OCI-LY3 (cell line): ENCODE measurements around the gene DKK3.

Experiments
- H2AFZ ChIP-seq: fragments of 200-600, 300-600 bp; shearing (Covaris generic); 2 replicates; pipeline ENCODE4 v1.6.0; 2014; ENCODE audit warnings: antibody characterized with exemption, low read depth, low read length
- H3K27ac ChIP-seq: fragments of 200-600, 300-600 bp; sonication (generic); 2 replicates; pipeline ENCODE4 v1.5.1; 2014; ENCODE audit warnings: mild to moderate bottlenecking, low read length, moderate library complexity, mixed read lengths
- H3K27me3 ChIP-seq: fragments of 200-600, 300-600 bp; sonication (generic); 2 replicates; pipeline ENCODE4 v1.6.1; 2014; ENCODE audit warnings: low read depth, low read length, mixed read lengths
- H3K36me3 ChIP-seq: fragments of 200-600, 300-600 bp; sonication (generic); replicated peaks from 2 replicates; pipeline ENCODE3; 2014; ENCODE audit warnings: low read depth, low read length, mixed read lengths
- H3K4me1 ChIP-seq: fragments of 300-600, 200-600 bp; sonication (generic); 2 replicates; pipeline ENCODE4 v1.6.1; 2014; ENCODE audit warnings: low read length, mixed read lengths
- H3K4me2 ChIP-seq: fragments of 200-600, 300-600 bp; sonication (generic); 2 replicates; pipeline ENCODE4 v1.6.1; 2014; ENCODE audit warnings: low read length, mixed read lengths
- H3K4me3 ChIP-seq: fragments of 300-600, 200-600 bp; sonication (generic); 2 replicates; pipeline ENCODE4 v1.5.1; 2014; ENCODE audit warnings: antibody characterized with exemption, mild to moderate bottlenecking, low read length, moderate library complexity
- H3K79me2 ChIP-seq: fragments of 300-600, 200-600 bp; shearing (Covaris generic); 2 replicates; pipeline ENCODE4 v1.6.1; 2014; ENCODE audit warnings: mild to moderate bottlenecking, low read length, mixed read lengths
- H3K9ac ChIP-seq: fragments of 300-600, 200-600 bp; shearing (Covaris generic); 2 replicates; pipeline ENCODE4 v1.6.0; 2014; ENCODE audit warnings: mild to moderate bottlenecking, low read length, moderate library complexity
- H3K9me3 ChIP-seq: fragments of 200-600, 300-600 bp; shearing (Covaris generic); 2 replicates; pipeline ENCODE4 v1.6.1; 2014; ENCODE audit warnings: low read length, mixed read lengths; ENCODE audit not compliant: insufficient read depth
- H4K20me1 ChIP-seq: fragments of 200-600, 300-600 bp; sonication (generic); 2 replicates; pipeline ENCODE4 v1.6.1; 2016; ENCODE audit warnings: low read length, mixed read lengths; ENCODE audit not compliant: insufficient read depth
- CTCF ChIP-seq: fragments of 200-600, 300-600 bp; sonication (generic); IDR thresholded peaks from 2 replicates; pipeline ENCODE4 v1.5.1; 2014; ENCODE audit warnings: antibody characterized with exemption, low read length, low read depth
- EZH2phosphoT487 ChIP-seq: fragments of 200-600 bp; shearing (Covaris generic); IDR thresholded peaks from 2 replicates; pipeline ENCODE4 v1.6.1; 2018; ENCODE audit warnings: antibody characterized with exemption, mixed run types, low read depth

Gene DKK3

GRCh38 chr11:11980200-11980599, 28.2 kb downstream of the DKK3 start:
- Histone ChIP-seq H4K20me1 (no peaks in the 10 kb centered on the region), H3K36me3 (no peaks in the 10 kb centered on the region), H3K9me3 (no peaks in the 10 kb centered on the region), H3K27me3 (no peaks in the 10 kb centered on the region; the same call in 1 of the 2 replicates), H2AFZ (no peak overlapping the region), H3K9ac (no peak overlapping the region), H3K4me1 (no peaks in the 10 kb centered on the region), H3K4me2 (no peak overlapping the region), H3K79me2 (no peaks in the 10 kb centered on the region), H3K4me3 (no peak overlapping the region), H3K27ac (no peak overlapping the region)
- TF ChIP-seq CTCF (no peak), EZH2phosphoT487 (no peak)

GRCh38 chr11:11979488-11980117, 28.8 kb downstream of the DKK3 start:
- no peaks in the 10 kb centered on the region for H3K4me1 ChIP-seq
- H3K4me2 ChIP-seq = no peak overlapping the region
- no peaks in the 10 kb centered on the region for H3K79me2 ChIP-seq

GRCh38 chr11:11978792-11979487, 29.5 kb downstream of the DKK3 start:
- Histone ChIP-seq H3K4me2 (no peak overlapping the region), H2AFZ (no peak overlapping the region), H4K20me1 (no peaks in the 10 kb centered on the region), H3K79me2 (no peaks in the 10 kb centered on the region), H3K9me3 (no peaks in the 10 kb centered on the region), H3K4me3 (no peak overlapping the region), H3K27ac (no peak overlapping the region), H3K36me3 (no peaks in the 10 kb centered on the region), H3K9ac (no peak overlapping the region), H3K4me1 (no peaks in the 10 kb centered on the region), H3K27me3 (no peaks in the 10 kb centered on the region; the same call in 1 of the 2 replicates)
- TF ChIP-seq CTCF = no peak
- no peak for TF ChIP-seq EZH2phosphoT487

More at GRCh38 chr11:11979488-11980117, 28.8 kb downstream of the DKK3 start:
- Histone ChIP-seq H2AFZ (no peak overlapping the region), H3K27ac (no peak overlapping the region), H3K36me3 (no peaks in the 10 kb centered on the region), H3K27me3 (no peaks in the 10 kb centered on the region; the same call in 1 of the 2 replicates), H4K20me1 (no peaks in the 10 kb centered on the region), H3K4me3 (no peak overlapping the region), H3K9me3 (no peaks in the 10 kb centered on the region), H3K9ac (no peak overlapping the region)
- TF ChIP-seq CTCF (no peak), EZH2phosphoT487 (no peak)

- H3K27ac ChIP-seq = no peak overlapping the region
- no peaks in the 10 kb centered on the region for H3K36me3 ChIP-seq
- no peak overlapping the region for H3K9ac ChIP-seq
- TF ChIP-seq EZH2phosphoT487 (no peak), CTCF (no peak)
- no peaks in the 10 kb centered on the region for H3K4me1 ChIP-seq
- H2AFZ ChIP-seq = no peak overlapping the region
- no peak overlapping the region for H3K4me2 ChIP-seq
- no peaks in the 10 kb centered on the region; the same call in 1 of the 2 replicates for H3K27me3 ChIP-seq
- H3K79me2 ChIP-seq = no peaks in the 10 kb centered on the region
- H3K9me3 ChIP-seq = no peaks in the 10 kb centered on the region
- no peak overlapping the region for H3K4me3 ChIP-seq
- no peaks in the 10 kb centered on the region for H4K20me1 ChIP-seq
Measured at GRCh38 chr11:11978098-11978637, 30.3 kb downstream of the DKK3 start.
